Left lung (tissue), 10 donors: ENCODE data around the gene VSTM2L. TPM values are rescaled to one million over a fixed set of nuclear protein-coding genes. Genes with fewer than 3 reads are reported as not detected.

Source experiments
- ATAC-seq: fragments of 200-7000 bp; cut with Tn5 transposase; one replicate; pipeline ENCODE4 v1.9.1; 2020; ENCODE audit warnings: moderate library complexity
- DNase-seq, 4 donors: peaks; one replicate each; pipeline ENCODE4 v3.0.0-alpha.2; 2013 to 2020
- H3K27ac ChIP-seq, 2 donors: fragments of 200-600 bp; sonication (generic) in 1 of 2; one replicate each; pipeline versions ENCODE4 v1.5.0 to v1.8.0; 2020 to 2021
- H3K27me3 ChIP-seq, 2 donors: fragments of 200-600 bp; sonication (generic) in 1 of 2; one replicate each; pipeline versions ENCODE4 v1.5.0 to v1.8.0; 2020 to 2021
- H3K36me3 ChIP-seq, 2 donors: fragments of 200-600 bp; sonication (generic) in 1 of 2; one replicate each; pipeline versions ENCODE4 v1.5.0 to v1.8.0; 2020 to 2021
- H3K4me1 ChIP-seq, 2 donors: fragments of 200-600 bp; one replicate each; pipeline ENCODE4 v1.8.0; 2021
- H3K4me3 ChIP-seq, 2 donors: fragments of 200-600 bp; sonication (generic) in 1 of 2; one replicate each; pipeline versions ENCODE4 v1.5.0 to v1.8.0; 2020 to 2021; ENCODE audit warnings: mild to moderate bottlenecking in 1 of 2
- H3K9me3 ChIP-seq, 2 donors: fragments of 200-600 bp; sonication (generic) in 1 of 2; one replicate each; pipeline versions ENCODE4 v1.5.0 to v1.8.0; 2020 to 2021
- CTCF ChIP-seq, 2 donors: fragments of 200-600 bp; sonication (generic) in 1 of 2; IDR thresholded peaks; one replicate each; pipeline versions ENCODE4 v1.5.0 to v1.8.0; 2021; ENCODE audit warnings: antibody characterized with exemption in 2 of 2
- intact Hi-C, 2 donors: fragments of 100-400 bp; cut with DNase I; formaldehyde crosslinking; loops; one replicate each; pipeline versions ENCODE4 v1.11.2 to v1.14.2; 2022
- polyA plus RNA-seq, 6 donors: library from polyadenylated mRNA; unstranded; fragments of 120-200 nt; gene quantifications; one replicate each; pipeline ENCODE4 v1.2.1, GENCODE V29; 2013; ENCODE audit not compliant: insufficient read length in 6 of 6
- total RNA-seq, 2 donors: library from RNA; stranded (reverse); fragmentation: NEBNext Ultra II Directional; extraction: Animal tissue kit (Norgen Biotek cat#: 25700); gene quantifications; one replicate each; pipeline ENCODE4 v1.2.1, GENCODE V29; 2021
- donor health status: DM: no; HTN: yes; CAD: no.
- donor health status: DM: no; HTN: no; CAD: no.

The VSTM2L gene
- total and polyA plus RNA-seq, 8 donors = 2.7 to 31.9 (median 7.2) TPM

GRCh38 chr20:37914672-37915433 lies 11.9 kb downstream of the VSTM2L start:
- Histone ChIP-seq H3K27me3 (peaks cover 0 to 99% of the 10 kb centered on the region in 2 donors), H3K36me3 (no peaks in the 10 kb centered on the region), H3K4me1 (peaks cover 8 to 9% of the 10 kb centered on the region in 2 donors), H3K9me3 (no peaks in the 10 kb centered on the region), H3K27ac (no peak overlapping the region), H3K4me3 (peak overlapping the region; percentile 1 to 19)
- intact Hi-C loops = loop anchor here in 1 of 2 donors (10.0 kb wide), 1 partner anchor 60 kb away; no protein-coding TSS in a partner anchor
- DNase-seq = peak in 3 of 4 donors; percentile 53 to 70 (median 54)
- TF ChIP-seq CTCF (IDR thresholded peaks at IDR 0.05) = no peak
- ATAC-seq = peak; percentile 76

- Histone ChIP-seq H3K4me1 (peaks cover 8 to 9% of the 10 kb centered on the region in 2 donors), H3K27me3 (peaks cover 0 to 99% of the 10 kb centered on the region in 2 donors), H3K4me3 (no peak overlapping the region), H3K27ac (no peak overlapping the region), H3K36me3 (no peaks in the 10 kb centered on the region), H3K9me3 (no peaks in the 10 kb centered on the region)
- ATAC-seq (no peak), DNase-seq (no peak)
- TF ChIP-seq CTCF (IDR thresholded peaks at IDR 0.05) = no peak
- intact Hi-C loops = loop anchor here in 1 of 2 donors (10.0 kb wide), 1 partner anchor 59 kb away; no protein-coding TSS in a partner anchor
These were observed 12.5 kb downstream of the VSTM2L start for GRCh38 chr20:37915434-37915787.

GRCh38 chr20:37915800-37916570 lies 13.1 kb downstream of the VSTM2L start:
- Histone ChIP-seq H3K4me1 (peaks cover 8 to 9% of the 10 kb centered on the region in 2 donors), H3K9me3 (no peaks in the 10 kb centered on the region), H3K27ac (no peak overlapping the region), H3K4me3 (no peak overlapping the region), H3K27me3 (peaks cover 0 to 97% of the 10 kb centered on the region in 2 donors), H3K36me3 (no peaks in the 10 kb centered on the region)
- peak; percentile 52 for ATAC-seq
- DNase-seq = no peak
- intact Hi-C loops = loop anchor here in 1 of 2 donors (10.0 kb wide), 1 partner anchor 59 kb away; no protein-coding TSS in a partner anchor
- TF ChIP-seq CTCF (IDR thresholded peaks at IDR 0.05) = no peak

- no peak for ATAC-seq
- no peak overlapping the region for H3K27ac ChIP-seq
- peaks cover 8 to 9% of the 10 kb centered on the region in 2 donors for H3K4me1 ChIP-seq
- DNase-seq = no peak
- no peaks in the 10 kb centered on the region for H3K9me3 ChIP-seq
- intact Hi-C loops = loop anchor here in 1 of 2 donors (10.0 kb wide), 1 partner anchor 57 kb away; no protein-coding TSS in a partner anchor
- H3K4me3 ChIP-seq = no peak overlapping the region
- no peak for TF ChIP-seq CTCF (IDR thresholded peaks at IDR 0.05)
- H3K27me3 ChIP-seq = peaks cover 0 to 86% of the 10 kb centered on the region in 2 donors
- no peaks in the 10 kb centered on the region for H3K36me3 ChIP-seq
These were observed 14.5 kb downstream of the VSTM2L start for GRCh38 chr20:37917461-37917860.

- no peak for ATAC-seq
- intact Hi-C loops = loop anchor here in 1 of 2 donors (10.0 kb wide), 1 partner anchor 57 kb away; no protein-coding TSS in a partner anchor
- TF ChIP-seq CTCF (IDR thresholded peaks at IDR 0.05) = no peak
- peaks cover 8 to 9% of the 10 kb centered on the region in 2 donors for H3K4me1 ChIP-seq
- no peak overlapping the region for H3K4me3 ChIP-seq
- DNase-seq = no peak
- no peak overlapping the region for H3K27ac ChIP-seq
- H3K36me3 ChIP-seq = no peaks in the 10 kb centered on the region
- no peaks in the 10 kb centered on the region for H3K9me3 ChIP-seq
- H3K27me3 ChIP-seq = peaks cover 0 to 83% of the 10 kb centered on the region in 2 donors
These were observed 15.1 kb downstream of the VSTM2L start for GRCh38 chr20:37918035-37918434.
